Measurements from ENCODE around the gene CAMK1D.

Gene CAMK1D

GRCh38 chr10:12781976-12782375 is 432.6 kb downstream of the CAMK1D start:
- no peak overlapping the region for H3K4me3 ChIP-seq (ENCODE audit: low read length)
- H3K79me1 ChIP-seq (ENCODE audit: low read length): no peaks in the 10 kb centered on the region
- no peaks in the 10 kb centered on the region for H3K79me2 ChIP-seq (ENCODE audit: control insufficient read depth, insufficient read depth, low read length)
- no peak overlapping the region for H3K56ac ChIP-seq (ENCODE audit: low read length)
- H2BK15ac ChIP-seq (replicated peaks; ENCODE audit: low read depth): no peak overlapping the region
- H2BK120ac ChIP-seq (ENCODE audit: low read depth, low read length): no peak overlapping the region
- H3K27ac ChIP-seq (ENCODE audit: low read depth, low read length): no peak overlapping the region
- H3K36me3 ChIP-seq (ENCODE audit: control insufficient read depth, insufficient read depth, low read length): no peaks in the 10 kb centered on the region
- H3K27me3 ChIP-seq (ENCODE audit: insufficient read depth, low read length, poor library complexity): no peaks in the 10 kb centered on the region
- no peaks in the 10 kb centered on the region for H3K4me1 ChIP-seq (ENCODE audit: control insufficient read depth, low read depth, low read length)
- H3K4ac ChIP-seq (ENCODE audit: low read depth, low read length): no peak overlapping the region
- H2AK5ac ChIP-seq (ENCODE audit: low read length): no peak overlapping the region
- no peak overlapping the region for H2BK5ac ChIP-seq (ENCODE audit: low read length)
- H3K9ac ChIP-seq (ENCODE audit: low read length): no peak overlapping the region
- H4K8ac ChIP-seq (ENCODE audit: low read depth, low read length): no peak overlapping the region
- no peak for DNase-seq
- no peak overlapping the region for H3K4me2 ChIP-seq (ENCODE audit: low read length)
- H3K18ac ChIP-seq (ENCODE audit: low read length): no peak overlapping the region
- H3K23ac ChIP-seq (ENCODE audit: low read length): no peak overlapping the region
- no CpG with 5 or more reads among the region's 1 CpG for WGBS (ENCODE audit: extremely low coverage, insufficient coverage, low lambda C conversion rate)
- no peak overlapping the region for H4K5ac ChIP-seq (ENCODE audit: low read length)

DNA sequence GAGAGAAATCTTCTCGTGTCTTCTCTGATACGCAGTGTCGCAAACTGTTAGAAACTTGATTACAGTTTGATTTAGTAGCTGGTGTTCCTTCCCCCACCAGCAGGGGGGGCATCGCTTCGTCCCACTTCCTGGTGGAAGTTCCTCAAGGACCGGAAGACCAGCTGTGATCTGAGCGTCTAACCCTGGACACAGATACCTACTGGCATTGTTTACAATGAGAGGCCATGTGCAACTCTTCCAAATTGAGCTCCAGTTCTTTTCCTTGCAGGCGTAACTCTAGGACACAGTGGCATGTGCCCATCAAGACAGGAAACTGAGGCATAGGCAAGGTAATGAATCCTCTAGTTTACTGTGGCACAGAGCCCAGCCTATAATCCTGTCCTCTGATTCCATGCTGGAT is 433.2 kb downstream of the CAMK1D start:
- no peak overlapping the region for H3K9ac ChIP-seq (ENCODE audit: low read length)

DNA sequence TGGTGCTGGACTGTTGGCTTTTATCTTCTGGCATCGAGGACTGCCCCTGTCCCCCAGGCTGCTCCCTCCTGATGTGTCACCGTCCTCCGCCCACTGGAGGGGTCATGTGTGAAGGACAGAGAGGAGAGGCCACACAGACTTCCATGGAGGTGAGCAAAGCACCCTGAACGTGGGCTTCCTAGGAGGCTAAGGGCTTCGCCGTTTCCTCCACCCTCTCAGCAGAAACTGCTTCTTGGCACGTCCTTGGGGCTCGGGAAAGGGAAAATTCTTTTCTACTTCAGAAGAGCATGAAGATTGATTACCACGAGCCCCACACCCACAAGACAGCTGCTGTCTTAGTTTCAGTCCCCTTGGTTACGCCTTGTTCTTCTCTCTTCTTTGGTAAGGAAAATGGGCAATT is 433.9 kb downstream of the CAMK1D start:
- no peak for DNase-seq
- no peak overlapping the region for H3K9ac ChIP-seq (ENCODE audit: low read length)
- no peak overlapping the region for H3K4me2 ChIP-seq (ENCODE audit: low read length)
- H3K23ac ChIP-seq (ENCODE audit: low read length): no peak overlapping the region
- H3K36me3 ChIP-seq (ENCODE audit: control insufficient read depth, insufficient read depth, low read length): no peaks in the 10 kb centered on the region
- H3K27ac ChIP-seq (ENCODE audit: low read depth, low read length): no peak overlapping the region
- H3K4me3 ChIP-seq (ENCODE audit: low read length): no peak overlapping the region
- no peak overlapping the region for H3K4ac ChIP-seq (ENCODE audit: low read depth, low read length)
- no peak overlapping the region for H3K18ac ChIP-seq (ENCODE audit: low read length)
- H2BK5ac ChIP-seq (ENCODE audit: low read length): no peak overlapping the region
- H3K27me3 ChIP-seq (ENCODE audit: insufficient read depth, low read length, poor library complexity): no peaks in the 10 kb centered on the region
- H3K4me1 ChIP-seq (ENCODE audit: control insufficient read depth, low read depth, low read length): no peaks in the 10 kb centered on the region
- H4K5ac ChIP-seq (ENCODE audit: low read length): no peak overlapping the region
- H3K56ac ChIP-seq (ENCODE audit: low read length): no peak overlapping the region
- WGBS (ENCODE audit: extremely low coverage, insufficient coverage, low lambda C conversion rate): no CpG with 5 or more reads among the region's 10 CpGs
- no peak overlapping the region for H2BK15ac ChIP-seq (replicated peaks; ENCODE audit: low read depth)
- no peak overlapping the region for H2AK5ac ChIP-seq (ENCODE audit: low read length)
- no peak overlapping the region for H2BK120ac ChIP-seq (ENCODE audit: low read depth, low read length)
- no peaks in the 10 kb centered on the region for H3K79me1 ChIP-seq (ENCODE audit: low read length)
- H3K79me2 ChIP-seq (ENCODE audit: control insufficient read depth, insufficient read depth, low read length): no peaks in the 10 kb centered on the region
- no peak overlapping the region for H4K8ac ChIP-seq (ENCODE audit: low read depth, low read length)

More for the DNA sequence above, 433.2 kb downstream of the CAMK1D start:
- H3K79me1 ChIP-seq (ENCODE audit: low read length): no peaks in the 10 kb centered on the region
- no peaks in the 10 kb centered on the region for H3K27me3 ChIP-seq (ENCODE audit: insufficient read depth, low read length, poor library complexity)
- peak; percentile 64 for DNase-seq
- H2AK5ac ChIP-seq (ENCODE audit: low read length): no peak overlapping the region
- no peak overlapping the region for H4K8ac ChIP-seq (ENCODE audit: low read depth, low read length)
- H3K23ac ChIP-seq (ENCODE audit: low read length): no peak overlapping the region
- H3K36me3 ChIP-seq (ENCODE audit: control insufficient read depth, insufficient read depth, low read length): no peaks in the 10 kb centered on the region
- no peak overlapping the region for H2BK120ac ChIP-seq (ENCODE audit: low read depth, low read length)
- no peak overlapping the region for H4K5ac ChIP-seq (ENCODE audit: low read length)
- H2BK5ac ChIP-seq (ENCODE audit: low read length): no peak overlapping the region
- no peaks in the 10 kb centered on the region for H3K4me1 ChIP-seq (ENCODE audit: control insufficient read depth, low read depth, low read length)
- no peak overlapping the region for H3K27ac ChIP-seq (ENCODE audit: low read depth, low read length)
- no peak overlapping the region for H3K4me3 ChIP-seq (ENCODE audit: low read length)
- no peak overlapping the region for H3K56ac ChIP-seq (ENCODE audit: low read length)
- no peaks in the 10 kb centered on the region for H3K79me2 ChIP-seq (ENCODE audit: control insufficient read depth, insufficient read depth, low read length)
- H3K18ac ChIP-seq (ENCODE audit: low read length): no peak overlapping the region
- no peak overlapping the region for H3K4me2 ChIP-seq (ENCODE audit: low read length)
- H2BK15ac ChIP-seq (replicated peaks; ENCODE audit: low read depth): no peak overlapping the region
- no CpG with 5 or more reads among the region's 8 CpGs for WGBS (ENCODE audit: extremely low coverage, insufficient coverage, low lambda C conversion rate)
- H3K4ac ChIP-seq (ENCODE audit: low read depth, low read length): no peak overlapping the region

DNA sequence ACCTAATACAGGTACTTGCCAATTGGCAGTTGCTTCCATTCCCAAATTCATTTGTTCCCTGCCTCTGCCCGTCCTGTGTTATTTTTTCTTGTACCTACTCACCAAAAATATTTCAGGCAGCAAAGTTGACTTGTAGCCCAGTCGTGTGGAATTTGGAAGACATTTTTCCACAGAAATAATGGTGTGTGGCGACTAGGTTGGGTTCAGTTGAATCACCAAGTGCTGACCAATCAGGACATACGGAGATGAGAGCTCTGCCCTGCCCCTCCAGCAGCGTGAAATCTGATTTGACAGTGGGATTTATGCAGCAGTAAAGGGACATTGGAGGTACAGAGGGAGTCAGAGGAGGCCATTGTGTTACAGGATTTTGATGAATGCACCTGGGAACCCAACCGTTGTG is 435.3 kb downstream of the CAMK1D start:
- Histone ChIP-seq H4K8ac (ENCODE audit: low read depth, low read length) (no peak overlapping the region), H4K5ac (ENCODE audit: low read length) (no peak overlapping the region), H3K4me3 (ENCODE audit: low read length) (no peak overlapping the region), H3K18ac (ENCODE audit: low read length) (no peak overlapping the region), H2AK5ac (ENCODE audit: low read length) (no peak overlapping the region), H3K27ac (ENCODE audit: low read depth, low read length) (no peak overlapping the region), H2BK120ac (ENCODE audit: low read depth, low read length) (no peak overlapping the region), H2BK5ac (ENCODE audit: low read length) (no peak overlapping the region), H3K79me2 (ENCODE audit: control insufficient read depth, insufficient read depth, low read length) (no peaks in the 10 kb centered on the region), H3K79me1 (ENCODE audit: low read length) (no peaks in the 10 kb centered on the region), H3K4me2 (ENCODE audit: low read length) (no peak overlapping the region), H3K9ac (ENCODE audit: low read length) (no peak overlapping the region), H3K56ac (ENCODE audit: low read length) (no peak overlapping the region), H3K36me3 (ENCODE audit: control insufficient read depth, insufficient read depth, low read length) (no peaks in the 10 kb centered on the region), H3K27me3 (ENCODE audit: insufficient read depth, low read length, poor library complexity) (no peaks in the 10 kb centered on the region), H3K23ac (ENCODE audit: low read length) (no peak overlapping the region), H3K4ac (ENCODE audit: low read depth, low read length) (no peak overlapping the region), H3K4me1 (ENCODE audit: control insufficient read depth, low read depth, low read length) (no peaks in the 10 kb centered on the region), H2BK15ac (replicated peaks; ENCODE audit: low read depth) (no peak overlapping the region)
- WGBS (ENCODE audit: extremely low coverage, insufficient coverage, low lambda C conversion rate): no CpG with 5 or more reads among the region's 6 CpGs
- DNase-seq: no peak

DNA sequence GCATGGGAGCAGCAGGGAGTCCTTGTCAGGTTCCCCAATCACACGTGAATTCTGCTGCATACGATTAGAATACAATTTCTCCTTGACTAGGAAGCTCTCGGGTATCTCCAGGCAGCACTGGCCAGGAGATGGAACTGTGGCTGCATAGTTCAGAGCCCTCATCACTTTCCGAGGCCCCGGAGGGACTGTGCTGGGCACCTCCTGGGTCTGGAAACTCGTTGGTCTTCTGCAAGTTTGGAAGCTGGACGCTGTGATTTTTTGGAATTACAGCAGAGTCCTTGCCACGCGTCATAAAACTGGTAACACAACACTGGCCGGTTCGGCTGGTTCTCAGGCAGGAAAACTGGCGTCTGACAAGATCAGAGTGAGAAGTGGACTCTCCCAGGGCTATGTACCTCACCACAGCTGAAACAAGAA is 436.1 kb downstream of the CAMK1D start:
- Histone ChIP-seq H3K9ac (ENCODE audit: low read length) (no peak overlapping the region), H3K4ac (ENCODE audit: low read depth, low read length) (no peak overlapping the region), H3K18ac (ENCODE audit: low read length) (no peak overlapping the region), H3K4me1 (ENCODE audit: control insufficient read depth, low read depth, low read length) (no peaks in the 10 kb centered on the region), H4K8ac (ENCODE audit: low read depth, low read length) (no peak overlapping the region), H4K5ac (ENCODE audit: low read length) (no peak overlapping the region), H2BK5ac (ENCODE audit: low read length) (no peak overlapping the region), H2AK5ac (ENCODE audit: low read length) (no peak overlapping the region), H3K4me3 (ENCODE audit: low read length) (no peak overlapping the region), H3K36me3 (ENCODE audit: control insufficient read depth, insufficient read depth, low read length) (no peaks in the 10 kb centered on the region), H2BK120ac (ENCODE audit: low read depth, low read length) (no peak overlapping the region), H3K27ac (ENCODE audit: low read depth, low read length) (no peak overlapping the region), H3K79me1 (ENCODE audit: low read length) (no peaks in the 10 kb centered on the region), H3K23ac (ENCODE audit: low read length) (no peak overlapping the region), H3K27me3 (ENCODE audit: insufficient read depth, low read length, poor library complexity) (no peaks in the 10 kb centered on the region), H3K56ac (ENCODE audit: low read length) (no peak overlapping the region), H3K4me2 (ENCODE audit: low read length) (no peak overlapping the region), H3K79me2 (ENCODE audit: control insufficient read depth, insufficient read depth, low read length) (no peaks in the 10 kb centered on the region), H2BK15ac (replicated peaks; ENCODE audit: low read depth) (no peak overlapping the region)
- DNase-seq: peak; percentile 40
- WGBS (ENCODE audit: extremely low coverage, insufficient coverage, low lambda C conversion rate): no CpG with 5 or more reads among the region's 12 CpGs

- H3K9ac ChIP-seq (ENCODE audit: low read length): no peak overlapping the region
- no CpG with 5 or more reads among the region's 12 CpGs for WGBS (ENCODE audit: extremely low coverage, insufficient coverage, low lambda C conversion rate)
- no peak overlapping the region for H3K4me3 ChIP-seq (ENCODE audit: low read length)
- no peak overlapping the region for H3K18ac ChIP-seq (ENCODE audit: low read length)
- no peak overlapping the region for H2AK5ac ChIP-seq (ENCODE audit: low read length)
- no peak overlapping the region for H3K4ac ChIP-seq (ENCODE audit: low read depth, low read length)
- H3K4me2 ChIP-seq (ENCODE audit: low read length): no peak overlapping the region
- H4K5ac ChIP-seq (ENCODE audit: low read length): no peak overlapping the region
- no peaks in the 10 kb centered on the region for H3K4me1 ChIP-seq (ENCODE audit: control insufficient read depth, low read depth, low read length)
- H3K23ac ChIP-seq (ENCODE audit: low read length): no peak overlapping the region
- H3K27ac ChIP-seq (ENCODE audit: low read depth, low read length): no peak overlapping the region
- no peak overlapping the region for H2BK120ac ChIP-seq (ENCODE audit: low read depth, low read length)
- DNase-seq: no peak
- no peaks in the 10 kb centered on the region for H3K27me3 ChIP-seq (ENCODE audit: insufficient read depth, low read length, poor library complexity)
- H2BK15ac ChIP-seq (replicated peaks; ENCODE audit: low read depth): no peak overlapping the region
- no peak overlapping the region for H4K8ac ChIP-seq (ENCODE audit: low read depth, low read length)
- H3K56ac ChIP-seq (ENCODE audit: low read length): no peak overlapping the region
- no peak overlapping the region for H2BK5ac ChIP-seq (ENCODE audit: low read length)
- H3K79me2 ChIP-seq (ENCODE audit: control insufficient read depth, insufficient read depth, low read length): no peaks in the 10 kb centered on the region
- no peaks in the 10 kb centered on the region for H3K36me3 ChIP-seq (ENCODE audit: control insufficient read depth, insufficient read depth, low read length)
- H3K79me1 ChIP-seq (ENCODE audit: low read length): no peaks in the 10 kb centered on the region
These were observed 437.9 kb downstream of the CAMK1D start for GRCh38 chr10:12787297-12787696.
